Measurements from ENCODE around the gene RPS15. TPM values are rescaled to one million over a fixed set of nuclear protein-coding genes. Genes with fewer than 3 reads are reported as not detected.

Gene RPS15
- 100 to 1,000 TPM; 540 to 667 (median 584) TPM for polyA plus RNA-seq (ENCODE audit: insufficient read length in 3 of 3)

- peak; percentile 91 to 94 (median 93) for DNase-seq (ENCODE audit: low read depth in 3 of 3, low spot score in 2 of 3)
Observed at GRCh38 chr19:1438035-1438932, at the start of gene RPS15. RPS15 (plus strand) TSS chr19:1438396; CDS start chr19:1438426, 30 bp downstream.

GRCh38 chr19:1388637-1389026, 49.6 kb upstream of the RPS15 start:
- no peak for DNase-seq (ENCODE audit: low read depth in 3 of 3, low spot score in 2 of 3)

GRCh38 chr19:1389033-1389940, 48.9 kb upstream of the RPS15 start:
- no peak for DNase-seq (ENCODE audit: low read depth in 3 of 3, low spot score in 2 of 3)

GRCh38 chr19:1390890-1391423, 47.2 kb upstream of the RPS15 start:
- DNase-seq (ENCODE audit: low read depth in 3 of 3, low spot score in 2 of 3) = no peak

GRCh38 chr19:1392407-1392806, 45.8 kb upstream of the RPS15 start:
- DNase-seq (ENCODE audit: low read depth in 3 of 3, low spot score in 2 of 3) = no peak

- DNase-seq (ENCODE audit: low read depth in 3 of 3, low spot score in 2 of 3) = no peak
Observed at GRCh38 chr19:1392939-1393530, 45.2 kb upstream of the RPS15 start.

GRCh38 chr19:1393841-1394240, 44.4 kb upstream of the RPS15 start:
- no peak for DNase-seq (ENCODE audit: low read depth in 3 of 3, low spot score in 2 of 3)

- DNase-seq (ENCODE audit: low read depth in 3 of 3, low spot score in 2 of 3) = no peak
Observed at GRCh38 chr19:1394252-1395193, 43.7 kb upstream of the RPS15 start.

GRCh38 chr19:1395194-1396018, 42.8 kb upstream of the RPS15 start:
- no peak for DNase-seq (ENCODE audit: low read depth in 3 of 3, low spot score in 2 of 3)

GRCh38 chr19:1396019-1396767, 42.0 kb upstream of the RPS15 start:
- no peak for DNase-seq (ENCODE audit: low read depth in 3 of 3, low spot score in 2 of 3)

- DNase-seq (ENCODE audit: low read depth in 3 of 3, low spot score in 2 of 3) = no peak
Observed at GRCh38 chr19:1396768-1397679, 41.2 kb upstream of the RPS15 start.

- DNase-seq (ENCODE audit: low read depth in 3 of 3, low spot score in 2 of 3) = no peak
Observed at GRCh38 chr19:1397838-1398237, 40.4 kb upstream of the RPS15 start.

GRCh38 chr19:1399079-1399478, 39.1 kb upstream of the RPS15 start:
- no peak for DNase-seq (ENCODE audit: low read depth in 3 of 3, low spot score in 2 of 3)

- DNase-seq (ENCODE audit: low read depth in 3 of 3, low spot score in 2 of 3) = no peak
Observed at GRCh38 chr19:1399745-1400144, 38.5 kb upstream of the RPS15 start.

GRCh38 chr19:1400281-1401137, 37.7 kb upstream of the RPS15 start:
- DNase-seq (ENCODE audit: low read depth in 3 of 3, low spot score in 2 of 3) = no peak

Data from right renal cortex interstitium (tissue), 3 donors.